ENCODE results near the gene ENTPD1. TPM values are rescaled to one million over a fixed set of nuclear protein-coding genes. Genes with fewer than 3 reads are reported as not detected.

The ENTPD1 gene, protein sequence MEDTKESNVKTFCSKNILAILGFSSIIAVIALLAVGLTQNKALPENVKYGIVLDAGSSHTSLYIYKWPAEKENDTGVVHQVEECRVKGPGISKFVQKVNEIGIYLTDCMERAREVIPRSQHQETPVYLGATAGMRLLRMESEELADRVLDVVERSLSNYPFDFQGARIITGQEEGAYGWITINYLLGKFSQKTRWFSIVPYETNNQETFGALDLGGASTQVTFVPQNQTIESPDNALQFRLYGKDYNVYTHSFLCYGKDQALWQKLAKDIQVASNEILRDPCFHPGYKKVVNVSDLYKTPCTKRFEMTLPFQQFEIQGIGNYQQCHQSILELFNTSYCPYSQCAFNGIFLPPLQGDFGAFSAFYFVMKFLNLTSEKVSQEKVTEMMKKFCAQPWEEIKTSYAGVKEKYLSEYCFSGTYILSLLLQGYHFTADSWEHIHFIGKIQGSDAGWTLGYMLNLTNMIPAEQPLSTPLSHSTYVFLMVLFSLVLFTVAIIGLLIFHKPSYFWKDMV
- 0.60 and 1.2 TPM in 2 replicates for total RNA-seq (ENCODE audit: low replicate concordance)

DNA sequence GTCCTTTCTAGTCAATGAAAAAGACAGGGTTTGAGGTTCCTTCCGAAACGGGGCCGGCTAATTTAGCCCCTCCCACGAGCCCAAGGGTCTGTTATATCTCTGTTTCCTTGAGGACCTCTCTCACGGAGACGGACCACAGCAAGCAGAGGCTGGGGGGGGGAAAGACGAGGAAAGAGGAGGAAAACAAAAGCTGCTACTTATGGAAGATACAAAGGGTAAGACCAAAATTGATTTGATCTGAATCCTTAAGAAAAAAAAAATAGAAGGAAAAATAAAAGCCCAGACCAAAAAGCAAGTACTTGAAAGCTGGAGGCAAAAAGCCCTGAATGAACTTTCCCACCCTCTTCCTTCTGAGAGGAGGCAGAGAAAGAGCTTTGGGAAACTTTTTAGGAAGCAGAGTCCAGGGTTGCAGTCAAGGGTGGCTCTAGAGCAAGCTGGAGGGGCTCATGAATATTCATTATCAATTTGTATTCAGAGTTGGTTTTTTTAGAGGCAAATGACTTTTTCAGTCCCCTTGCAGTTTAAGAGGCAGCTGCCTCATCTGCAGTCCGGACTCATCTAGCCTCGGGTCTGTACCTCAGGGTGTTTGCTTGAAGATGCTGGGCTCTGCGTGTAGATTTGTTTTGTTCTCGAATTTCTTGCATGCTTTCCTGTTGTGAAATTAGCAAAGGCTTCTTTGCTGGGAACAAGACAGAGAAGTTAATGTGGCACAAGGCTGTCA lies at the start of gene ENTPD1:
Gene ENTPD1 (plus strand): TSS at position 123 of the 721 bp plus-strand sequence. CDS start 77 bp downstream, at position 200.

DNA sequence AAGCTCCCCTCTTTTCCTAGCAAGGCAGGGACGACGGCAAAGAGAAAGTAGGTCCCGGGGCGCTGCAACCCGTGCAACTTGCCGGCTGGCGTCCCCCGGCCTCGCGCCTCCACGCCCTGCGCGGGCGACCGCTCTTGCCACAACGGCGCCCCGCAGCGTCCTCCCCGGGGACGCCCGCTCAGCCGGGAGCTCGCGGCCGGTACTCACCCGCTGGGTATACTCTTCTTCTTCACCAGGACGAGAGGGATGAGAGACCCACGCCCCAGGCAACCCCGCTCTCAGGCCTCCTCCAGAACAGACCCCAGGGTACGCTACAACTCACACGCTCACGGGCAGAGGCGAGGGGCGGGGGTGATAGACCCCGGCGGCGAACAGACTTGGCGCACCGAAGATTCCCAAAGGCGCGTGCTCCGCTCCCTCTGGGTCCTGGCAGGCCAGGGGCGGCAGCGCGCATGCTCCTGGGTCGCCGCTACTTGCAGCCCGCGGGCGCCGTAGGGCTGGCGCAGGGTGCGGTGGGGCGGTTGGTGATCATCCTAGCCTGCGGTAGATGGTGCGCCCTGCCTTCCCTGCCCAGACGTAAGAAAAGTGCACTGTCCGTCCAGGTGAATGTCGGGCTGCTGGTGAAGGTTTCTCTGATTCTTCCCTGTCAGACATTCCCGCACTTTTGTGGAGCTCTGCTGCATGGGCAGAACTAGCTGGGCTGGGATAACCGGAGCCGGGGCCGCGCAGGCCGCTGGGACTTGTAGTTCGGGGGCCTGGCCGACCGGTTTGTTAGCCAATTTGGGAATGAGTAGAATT lies 151.7 kb downstream of the ENTPD1 start, which contains the start of gene CC2D2B:
Gene CC2D2B (plus strand): TSS at position 520 of the 798 bp plus-strand sequence. CDS start 3,349 bp downstream, outside the sequence.

Other genes with a start within 250 kb of the ENTPD1 start
- gene SORBS1, start 194.8 kb upstream of the ENTPD1 start, total RNA-seq (ENCODE audit: low replicate concordance), result 0.23 and 0.38 TPM in 2 replicates
- 125 and 198 TPM in 2 replicates for gene ALDH18A1, start 99.5 kb upstream of the ENTPD1 start, total RNA-seq (ENCODE audit: low replicate concordance)
- 17.8 and 18.6 TPM in 2 replicates for gene TCTN3, start 62.2 kb upstream of the ENTPD1 start, total RNA-seq (ENCODE audit: low replicate concordance)
- under 0.01 TPM in 1 of 2 replicates, not detected in the other for gene CC2D2B, start 151.8 kb downstream of the ENTPD1 start, total RNA-seq (ENCODE audit: low replicate concordance)

Data from smooth muscle cell of the coronary artery (primary cell).